Osteoblast (primary cell): Measurements from ENCODE around the gene MMP11. TPM values are rescaled to one million over a fixed set of nuclear protein-coding genes. Genes with fewer than 3 reads are reported as not detected.
A peak's percentile ranks its signal among the peaks of the same experiment; 100 is the strongest.

Source experiments
- DNase-seq: peaks from one replicate; pipeline ENCODE4 v3.0.0; 2011; ENCODE audit warnings: low spot score, mixed read lengths; ENCODE audit not compliant: insufficient read length; ENCODE audit errors: missing footprints
- H2AFZ ChIP-seq: 2 replicates; pipeline ENCODE4 v1.6.0; 2011; ENCODE audit warnings: mild to moderate bottlenecking, low read length
- H3K27ac ChIP-seq: 2 replicates; pipeline ENCODE4 v1.5.1; 2011; ENCODE audit warnings: mild to moderate bottlenecking, low read depth, low read length, moderate library complexity
- H3K27me3 ChIP-seq: 2 replicates; pipeline ENCODE4 v1.6.0; 2012; ENCODE audit warnings: mild to moderate bottlenecking, control low read depth, inconsistent platforms, low read length, moderate library complexity; ENCODE audit not compliant: insufficient read depth
- H3K36me3 ChIP-seq: 2 replicates; pipeline ENCODE4 v1.5.1; 2011; ENCODE audit warnings: mild to moderate bottlenecking, low read length, control low read depth, moderate library complexity; ENCODE audit not compliant: insufficient read depth
- H3K4me1 ChIP-seq: 2 replicates; pipeline ENCODE4 v1.5.1; 2011; ENCODE audit warnings: mild to moderate bottlenecking, low read length, control low read depth, moderate library complexity; ENCODE audit not compliant: insufficient read depth
- H3K4me2 ChIP-seq: 2 replicates; pipeline ENCODE4 v1.6.0; 2011; ENCODE audit warnings: mild to moderate bottlenecking, low read length; ENCODE audit not compliant: insufficient read depth
- H3K4me3 ChIP-seq: fragments of 200-600 bp; sonication (generic); 3 replicates; pipeline ENCODE4 v1.5.1; 2012; ENCODE audit warnings: mild to moderate bottlenecking, low read length, inconsistent platforms; ENCODE audit not compliant: insufficient read depth
- H3K79me2 ChIP-seq: 2 replicates; pipeline ENCODE4 v1.6.0; 2012; ENCODE audit warnings: mild to moderate bottlenecking, low read length, control low read depth, inconsistent platforms; ENCODE audit not compliant: insufficient read depth
- H3K9me3 ChIP-seq: 2 replicates; pipeline ENCODE4 v1.5.1; 2011; ENCODE audit warnings: low read depth, low read length, control low read depth
- H4K20me1 ChIP-seq: 2 replicates; pipeline ENCODE4 v1.6.0; 2012; ENCODE audit warnings: mild to moderate bottlenecking, low read length, control low read depth; ENCODE audit not compliant: insufficient read depth
- CTCF ChIP-seq: IDR thresholded peaks from 2 replicates; pipeline ENCODE4 v1.5.1; 2011; ENCODE audit warnings: mild to moderate bottlenecking, low read depth, low read length, moderate library complexity; ENCODE audit errors: extremely low read depth
- total RNA-seq: library from RNA; depleted of rRNA; stranded (reverse); fragments of >200 nt; gene quantifications from 2 replicates; pipeline ENCODE4 v1.2.3, GENCODE V29; 2012

Gene MMP11
- total RNA-seq, 1 donor, result 23.5 TPM

DNA sequence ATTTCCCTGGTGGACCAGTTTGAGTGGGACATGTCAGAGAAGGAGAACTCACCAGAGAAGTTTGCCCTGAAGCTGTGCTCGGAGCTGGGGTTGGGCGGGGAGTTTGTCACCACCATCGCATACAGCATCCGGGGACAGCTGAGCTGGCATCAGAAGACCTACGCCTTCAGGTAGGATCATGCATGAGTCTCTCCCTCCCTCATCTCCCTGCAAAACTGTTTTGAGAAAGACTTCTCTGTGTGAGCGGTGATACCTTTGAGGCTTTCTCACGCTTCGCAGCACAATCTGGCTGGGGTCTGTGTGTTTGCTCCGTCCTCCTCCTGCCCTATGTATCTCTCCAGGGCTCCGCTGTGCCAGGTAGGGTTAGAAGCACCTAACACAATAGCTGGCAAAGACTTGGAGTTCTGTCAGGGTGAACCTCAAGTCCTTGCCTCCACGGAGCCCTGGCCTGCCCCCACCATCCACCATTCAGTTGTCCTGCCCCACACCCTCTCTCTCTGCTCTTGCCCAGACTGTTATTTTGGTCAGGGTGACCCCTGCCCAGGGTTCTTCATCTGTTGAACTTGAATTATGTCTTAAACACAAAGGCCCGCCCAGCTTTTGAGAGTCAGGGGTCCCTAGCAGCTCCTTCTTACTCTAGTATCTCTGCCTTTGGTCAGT is 52.7 kb downstream of the MMP11 start:
- H3K27me3 ChIP-seq, result no peaks in the 10 kb centered on the region
- H3K4me3 ChIP-seq, result no peak overlapping the region
- peaks cover 9% of the 10 kb centered on the region for H3K79me2 ChIP-seq
- H3K4me2 ChIP-seq, result no peak overlapping the region
- H3K36me3 ChIP-seq, result peaks cover 54% of the 10 kb centered on the region
- peaks cover 44% of the 10 kb centered on the region for H3K4me1 ChIP-seq
- TF ChIP-seq CTCF, result no peak
- H4K20me1 ChIP-seq, result peaks cover 5% of the 10 kb centered on the region
- H3K27ac ChIP-seq, result peak overlapping the region; percentile 90
- H3K9me3 ChIP-seq, result no peaks in the 10 kb centered on the region
- no peak for DNase-seq
- no peak overlapping the region for H2AFZ ChIP-seq

DNA sequence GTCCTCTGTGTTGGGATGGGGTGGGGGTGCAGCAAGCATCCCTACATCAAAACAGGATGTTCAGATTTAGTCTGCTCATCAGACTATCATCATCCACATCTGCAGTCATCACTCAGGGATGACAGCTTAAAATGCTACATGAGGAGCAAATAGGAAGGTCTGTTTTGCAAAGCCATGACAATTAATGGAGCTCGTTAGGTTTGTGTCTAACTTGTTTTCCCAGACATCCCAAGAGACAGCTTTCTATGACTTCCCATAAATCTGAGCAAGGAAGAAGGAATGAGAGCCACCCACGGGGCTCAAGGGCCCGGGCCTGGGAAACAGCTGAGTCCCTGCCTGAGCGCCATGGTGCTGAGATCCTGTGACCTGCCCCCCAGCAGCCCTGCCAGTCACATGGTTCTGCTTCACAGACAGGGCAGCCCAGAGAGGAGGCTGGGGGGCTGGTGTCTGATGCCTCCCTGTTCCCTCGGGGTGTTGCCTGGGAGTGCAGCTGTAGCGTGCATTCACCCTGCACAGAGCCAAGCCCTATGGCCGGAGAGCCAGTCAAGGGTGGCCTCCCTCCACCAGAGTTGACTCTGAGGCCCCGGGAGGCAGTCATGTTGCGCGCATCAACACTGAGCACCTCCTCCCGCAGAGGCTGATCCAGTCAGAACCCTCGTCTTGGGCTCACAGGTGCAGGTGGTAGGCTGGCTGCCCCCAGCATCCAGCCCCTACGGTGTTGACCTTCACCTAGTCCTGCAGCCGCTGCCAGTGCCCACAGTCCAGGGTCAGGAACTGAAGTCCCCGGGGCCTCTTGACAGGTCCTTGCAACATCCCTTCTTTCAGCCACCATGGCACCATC is 54.1 kb downstream of the MMP11 start:
- DNase-seq, result peak; percentile 95
- peaks cover 45% of the 10 kb centered on the region for H3K36me3 ChIP-seq
- H4K20me1 ChIP-seq, result peaks cover 4% of the 10 kb centered on the region
- peaks cover 45% of the 10 kb centered on the region for H3K4me1 ChIP-seq
- no peaks in the 10 kb centered on the region for H3K9me3 ChIP-seq
- peaks cover 19% of the 10 kb centered on the region for H3K79me2 ChIP-seq
- no peak overlapping the region for H2AFZ ChIP-seq
- TF ChIP-seq CTCF, result no peak
- H3K27me3 ChIP-seq, result no peaks in the 10 kb centered on the region
- no peak overlapping the region for H3K4me2 ChIP-seq
- peak overlapping the region; percentile 90 for H3K27ac ChIP-seq
- no peak overlapping the region for H3K4me3 ChIP-seq

- H3K4me2 ChIP-seq, result no peak overlapping the region
- peaks cover 44% of the 10 kb centered on the region for H3K4me1 ChIP-seq
- DNase-seq, result no peak
- no peaks in the 10 kb centered on the region for H3K27me3 ChIP-seq
- H3K36me3 ChIP-seq, result peaks cover 45% of the 10 kb centered on the region
- H2AFZ ChIP-seq, result no peak overlapping the region
- no peaks in the 10 kb centered on the region for H3K9me3 ChIP-seq
- no peak for TF ChIP-seq CTCF
- peaks cover 26% of the 10 kb centered on the region for H3K79me2 ChIP-seq
- no peak overlapping the region for H3K4me3 ChIP-seq
- H3K27ac ChIP-seq, result peak overlapping the region; percentile 90
- H4K20me1 ChIP-seq, result peaks cover 12% of the 10 kb centered on the region
Observed at GRCh38 chr22:23827351-23827995, 54.8 kb downstream of the MMP11 start.
